ENCODE results near the gene GJB5.
A peak's percentile ranks its signal among the peaks of the same experiment; 100 is the strongest.

The GJB5 gene

DNA sequence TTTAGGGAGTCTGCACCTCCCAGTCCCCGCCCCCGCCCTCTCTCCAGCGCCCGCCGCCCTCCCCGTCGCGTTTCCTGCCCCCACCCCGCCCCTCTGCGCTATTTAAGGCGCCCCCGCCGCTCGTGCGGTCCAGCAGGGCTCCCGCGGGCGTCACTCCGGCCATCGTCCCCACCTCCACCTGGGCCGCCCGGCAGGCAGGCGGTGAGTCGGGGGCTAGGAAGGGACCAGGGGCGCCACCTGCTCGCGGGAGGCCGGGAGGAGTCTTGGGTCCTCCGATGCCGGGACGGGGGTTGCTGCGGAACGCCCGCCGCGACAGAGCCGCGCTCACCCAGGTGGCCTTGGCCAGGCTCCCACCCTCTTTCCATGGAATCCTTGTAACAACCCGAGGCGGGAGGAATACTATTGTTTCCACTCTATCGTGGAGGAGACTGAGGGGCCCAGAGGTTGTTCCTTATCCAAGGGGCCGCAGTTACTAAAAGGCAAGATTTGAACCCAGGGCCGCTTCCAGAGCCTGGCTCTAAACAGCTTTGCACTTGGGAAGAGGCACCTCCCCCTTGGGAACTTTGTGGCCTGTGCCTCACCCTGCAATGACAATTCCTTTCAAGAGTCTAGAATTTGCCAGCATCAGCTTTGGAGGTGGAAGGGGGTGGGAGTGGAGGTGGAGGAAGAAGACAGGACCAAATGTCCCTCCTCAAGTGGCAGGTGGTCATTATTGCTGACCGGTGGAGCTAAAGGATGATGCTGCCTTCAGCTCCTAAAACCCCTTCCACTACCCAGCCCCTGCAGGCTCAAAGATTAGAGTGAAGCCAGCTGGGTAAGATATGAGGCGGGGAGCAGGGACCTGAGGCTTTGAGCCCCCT lies 38.3 kb downstream of the GJB5 start, which contains the start of gene GJA4:
Gene GJA4 (plus strand): TSS at position 132 of the 860 bp plus-strand sequence. CDS start 1,215 bp downstream, outside the sequence.
- DNase-seq (ENCODE audit: low read depth), result no peak
- peak within 1 kb of the TSS; percentile 34 for H3K4me3 ChIP-seq (replicated peaks; ENCODE audit: low read depth, low read length)
- TF ChIP-seq, protein P1, sequence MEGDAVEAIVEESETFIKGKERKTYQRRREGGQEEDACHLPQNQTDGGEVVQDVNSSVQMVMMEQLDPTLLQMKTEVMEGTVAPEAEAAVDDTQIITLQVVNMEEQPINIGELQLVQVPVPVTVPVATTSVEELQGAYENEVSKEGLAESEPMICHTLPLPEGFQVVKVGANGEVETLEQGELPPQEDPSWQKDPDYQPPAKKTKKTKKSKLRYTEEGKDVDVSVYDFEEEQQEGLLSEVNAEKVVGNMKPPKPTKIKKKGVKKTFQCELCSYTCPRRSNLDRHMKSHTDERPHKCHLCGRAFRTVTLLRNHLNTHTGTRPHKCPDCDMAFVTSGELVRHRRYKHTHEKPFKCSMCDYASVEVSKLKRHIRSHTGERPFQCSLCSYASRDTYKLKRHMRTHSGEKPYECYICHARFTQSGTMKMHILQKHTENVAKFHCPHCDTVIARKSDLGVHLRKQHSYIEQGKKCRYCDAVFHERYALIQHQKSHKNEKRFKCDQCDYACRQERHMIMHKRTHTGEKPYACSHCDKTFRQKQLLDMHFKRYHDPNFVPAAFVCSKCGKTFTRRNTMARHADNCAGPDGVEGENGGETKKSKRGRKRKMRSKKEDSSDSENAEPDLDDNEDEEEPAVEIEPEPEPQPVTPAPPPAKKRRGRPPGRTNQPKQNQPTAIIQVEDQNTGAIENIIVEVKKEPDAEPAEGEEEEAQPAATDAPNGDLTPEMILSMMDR (IDR thresholded peaks at IDR 0.05; ENCODE audit: low read length, missing control alignments), result no peak

DNA sequence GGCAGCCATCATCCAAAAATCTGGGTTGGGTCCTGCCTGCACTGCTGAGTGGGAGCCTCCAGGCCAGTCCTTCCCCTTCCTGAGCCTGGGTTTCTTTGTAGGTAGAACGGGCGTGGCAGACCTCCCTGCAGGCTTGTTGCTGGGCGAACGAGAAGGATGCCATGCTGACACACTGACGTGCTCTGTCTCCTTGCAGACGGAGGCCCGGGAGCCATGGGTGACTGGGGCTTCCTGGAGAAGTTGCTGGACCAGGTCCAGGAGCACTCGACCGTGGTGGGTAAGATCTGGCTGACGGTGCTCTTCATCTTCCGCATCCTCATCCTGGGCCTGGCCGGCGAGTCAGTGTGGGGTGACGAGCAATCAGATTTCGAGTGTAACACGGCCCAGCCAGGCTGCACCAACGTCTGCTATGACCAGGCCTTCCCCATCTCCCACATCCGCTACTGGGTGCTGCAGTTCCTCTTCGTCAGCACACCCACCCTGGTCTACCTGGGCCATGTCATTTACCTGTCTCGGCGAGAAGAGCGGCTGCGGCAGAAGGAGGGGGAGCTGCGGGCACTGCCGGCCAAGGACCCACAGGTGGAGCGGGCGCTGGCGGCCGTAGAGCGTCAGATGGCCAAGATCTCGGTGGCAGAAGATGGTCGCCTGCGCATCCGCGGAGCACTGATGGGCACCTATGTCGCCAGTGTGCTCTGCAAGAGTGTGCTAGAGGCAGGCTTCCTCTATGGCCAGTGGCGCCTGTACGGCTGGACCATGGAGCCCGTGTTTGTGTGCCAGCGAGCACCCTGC lies 39.3 kb downstream of the GJB5 start:
- no peak for DNase-seq (ENCODE audit: low read depth)
- TF ChIP-seq, protein P1 (IDR thresholded peaks at IDR 0.05; ENCODE audit: low read length, missing control alignments), result no peak
- H3K4me3 ChIP-seq (replicated peaks; ENCODE audit: low read depth, low read length), result no peak overlapping the region

DNA sequence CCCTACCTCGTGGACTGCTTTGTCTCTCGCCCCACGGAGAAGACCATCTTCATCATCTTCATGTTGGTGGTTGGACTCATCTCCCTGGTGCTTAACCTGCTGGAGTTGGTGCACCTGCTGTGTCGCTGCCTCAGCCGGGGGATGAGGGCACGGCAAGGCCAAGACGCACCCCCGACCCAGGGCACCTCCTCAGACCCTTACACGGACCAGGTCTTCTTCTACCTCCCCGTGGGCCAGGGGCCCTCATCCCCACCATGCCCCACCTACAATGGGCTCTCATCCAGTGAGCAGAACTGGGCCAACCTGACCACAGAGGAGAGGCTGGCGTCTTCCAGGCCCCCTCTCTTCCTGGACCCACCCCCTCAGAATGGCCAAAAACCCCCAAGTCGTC lies 39.9 kb downstream of the GJB5 start:
- DNase-seq (ENCODE audit: low read depth), result no peak
- TF ChIP-seq, protein P1 (IDR thresholded peaks at IDR 0.05; ENCODE audit: low read length, missing control alignments), result no peak
- no peak overlapping the region for H3K4me3 ChIP-seq (replicated peaks; ENCODE audit: low read depth, low read length)

DNA sequence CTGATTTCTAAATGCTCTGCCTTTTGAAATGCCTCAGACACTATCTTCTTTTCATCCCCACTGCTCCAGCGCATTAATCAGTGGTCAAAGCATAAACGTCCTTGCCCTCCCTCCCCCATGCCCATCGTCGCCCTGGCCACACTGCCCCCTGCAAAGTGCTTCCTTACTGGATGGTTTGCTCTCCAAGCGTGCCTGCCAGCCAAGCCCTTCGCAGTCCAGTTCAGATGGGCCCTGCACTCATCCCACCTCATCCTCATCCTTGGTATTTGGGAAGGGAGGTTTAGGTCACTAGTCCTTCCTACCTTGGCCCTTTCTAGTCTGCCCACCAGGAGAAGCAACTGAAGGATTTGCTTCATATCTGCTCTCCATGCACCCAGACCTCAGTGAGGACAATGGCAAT lies 41.1 kb downstream of the GJB5 start:
- TF ChIP-seq, protein P1 (IDR thresholded peaks at IDR 0.05; ENCODE audit: low read length, missing control alignments), result no peak
- no peak for DNase-seq (ENCODE audit: low read depth)
- H3K4me3 ChIP-seq (replicated peaks; ENCODE audit: low read depth, low read length), result no peak overlapping the region

DNA sequence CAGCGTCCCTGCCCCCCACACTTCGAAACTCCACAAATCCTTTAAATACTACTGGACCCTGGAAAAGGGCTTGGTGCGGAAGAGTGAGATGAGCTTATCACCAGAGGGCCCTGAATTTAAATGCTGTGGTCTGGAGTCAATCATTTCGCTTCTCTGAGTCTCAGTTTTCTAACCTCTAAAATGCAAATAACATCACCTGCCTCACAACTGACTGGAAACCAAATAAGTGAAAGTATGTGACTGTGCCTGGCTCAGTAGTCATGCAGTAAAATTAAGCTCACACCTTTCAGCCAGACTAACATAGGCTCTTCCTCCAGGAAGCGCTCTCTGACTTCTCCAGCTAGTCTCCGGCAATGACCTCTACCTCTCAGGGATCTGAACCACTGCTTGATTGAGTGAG lies 42.1 kb downstream of the GJB5 start:
- DNase-seq (ENCODE audit: low read depth), result no peak
- TF ChIP-seq, protein P1 (IDR thresholded peaks at IDR 0.05; ENCODE audit: low read length, missing control alignments), result no peak
- no peak overlapping the region for H3K4me3 ChIP-seq (replicated peaks; ENCODE audit: low read depth, low read length)

DNA sequence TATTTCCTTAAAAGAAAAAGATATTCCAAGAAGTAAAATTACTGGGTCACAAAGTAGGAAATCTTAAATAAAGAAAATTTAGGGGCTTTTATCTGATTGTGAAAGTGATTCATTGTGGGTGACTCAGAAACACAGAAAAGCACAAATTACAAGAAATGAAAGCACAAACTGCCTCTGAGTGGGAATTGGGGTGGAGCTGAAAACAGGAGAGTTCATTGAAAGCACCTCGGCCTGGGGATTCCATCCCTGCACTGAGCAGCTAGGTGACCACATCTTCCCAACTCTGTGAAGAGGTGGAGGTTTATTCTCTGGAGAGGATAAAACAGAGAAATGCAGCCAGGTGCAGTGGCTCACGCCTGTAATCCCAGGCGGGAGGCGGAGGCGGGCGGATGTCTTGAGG lies 45.4 kb downstream of the GJB5 start:
- H3K4me3 ChIP-seq (replicated peaks; ENCODE audit: low read depth, low read length), result no peak overlapping the region
- DNase-seq (ENCODE audit: low read depth), result peak; percentile 32
- TF ChIP-seq, protein P1 (IDR thresholded peaks at IDR 0.05; ENCODE audit: low read length, missing control alignments), result no peak

Measured in fibroblast of pulmonary artery (primary cell).